Hair follicular keratinocyte (primary cell): ENCODE measurements around the gene CHAC2. TPM values are rescaled to one million over a fixed set of nuclear protein-coding genes. Genes with fewer than 3 reads are reported as not detected.

Experiments used
- total RNA-seq: library from RNA; depleted of rRNA; stranded (reverse); fragments of >200 nt; gene quantifications from 2 replicates; pipeline ENCODE4 v1.2.3, GENCODE V29; 2015

The CHAC2 gene
- total RNA-seq: 7.7 and 17.5 TPM in 2 replicates

DNA sequence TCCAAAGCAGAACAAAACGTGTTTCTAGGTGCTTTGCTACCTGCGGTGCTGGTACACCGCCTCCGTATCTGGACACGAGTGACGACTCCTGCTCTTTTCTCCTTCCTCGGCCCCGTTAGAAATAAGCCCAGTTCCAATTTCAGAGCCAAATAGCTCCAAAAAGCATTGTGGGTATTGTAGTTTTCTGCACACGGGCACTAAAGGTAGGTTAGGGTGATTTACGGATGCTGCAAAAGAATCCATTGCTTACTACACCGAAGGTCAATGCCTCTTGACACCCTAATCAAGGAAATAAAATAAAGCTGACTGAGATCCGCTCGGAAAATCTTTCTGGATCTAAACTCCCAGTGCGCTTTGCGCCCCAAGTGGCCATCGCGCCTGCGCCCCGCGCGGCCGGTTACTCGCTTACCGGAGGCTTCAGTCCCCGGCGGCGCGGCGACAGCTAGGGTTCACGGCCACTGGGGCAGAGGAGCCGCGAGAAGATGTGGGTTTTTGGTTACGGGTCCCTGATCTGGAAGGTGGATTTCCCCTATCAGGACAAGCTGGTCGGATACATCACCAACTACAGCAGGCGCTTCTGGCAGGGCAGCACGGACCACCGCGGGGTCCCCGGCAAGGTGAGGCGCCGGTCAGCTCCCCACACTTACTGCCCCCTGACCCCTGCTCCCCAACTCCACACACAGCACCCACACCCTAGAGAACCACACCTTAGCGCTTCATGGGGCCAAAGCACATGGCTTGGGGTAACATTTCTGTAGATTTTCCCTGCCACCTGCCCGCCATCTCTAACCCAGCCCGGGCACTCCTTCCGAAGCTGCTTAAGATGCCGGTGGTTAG lies at the start of gene CHAC2:
Gene CHAC2 (plus strand): TSS at position 400 of the 837 bp plus-strand sequence. CDS start 83 bp downstream, at position 483.

DNA sequence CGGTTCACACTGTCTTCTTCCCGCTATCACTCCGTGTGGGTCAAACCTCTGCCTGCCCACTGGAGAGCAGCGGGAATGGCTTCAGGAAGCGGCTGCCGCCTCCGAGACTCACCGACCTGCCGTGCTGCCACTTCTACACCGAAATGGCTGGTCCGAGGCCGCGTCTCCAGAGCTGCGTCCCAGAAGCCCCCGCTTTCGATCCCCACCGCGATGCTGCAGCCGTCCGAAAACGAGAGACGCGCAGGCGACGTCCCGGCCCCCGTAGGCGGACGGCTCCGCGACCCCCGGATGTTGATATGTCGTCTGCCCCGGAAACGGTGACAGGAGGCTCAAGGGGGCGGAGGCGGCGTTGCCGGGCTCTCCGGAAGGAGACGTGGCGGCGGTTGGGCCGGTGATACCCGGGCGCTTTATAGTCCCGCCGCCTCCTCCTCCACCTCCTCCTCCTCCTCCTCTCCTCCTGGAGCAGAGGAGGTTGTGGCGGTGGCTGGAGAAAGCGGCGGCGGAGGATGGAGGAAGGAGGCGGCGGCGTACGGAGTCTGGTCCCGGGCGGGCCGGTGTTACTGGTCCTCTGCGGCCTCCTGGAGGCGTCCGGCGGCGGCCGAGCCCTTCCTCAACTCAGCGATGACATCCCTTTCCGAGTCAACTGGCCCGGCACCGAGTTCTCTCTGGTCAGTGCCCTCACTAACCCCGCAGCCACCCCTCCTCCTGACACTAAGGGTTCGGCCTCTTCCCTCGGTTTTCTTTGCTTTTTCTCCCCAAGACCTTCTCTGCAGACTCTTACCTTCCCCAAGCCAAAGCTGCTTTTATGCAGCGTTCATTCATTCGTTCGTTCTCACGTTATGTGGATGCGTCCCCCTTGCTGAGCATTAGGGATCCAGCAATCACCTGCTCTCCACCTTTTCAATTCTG lies 19.4 kb downstream of the CHAC2 start, which contains the start of the genes ASB3 and ERLEC1:
Gene ASB3 (minus strand): TSS at position 249 of the 909 bp plus-strand sequence. CDS start 21,381 bp downstream, outside the sequence.
Gene ERLEC1 (plus strand): TSS at position 340 of the 909 bp plus-strand sequence. CDS start 167 bp downstream, at position 507.

Other genes starting within 250 kb of the CHAC2 start
- 8.0 and 13.2 TPM in 2 replicates for gene ASB3, start 19.1 kb downstream of the CHAC2 start, total RNA-seq
- 53.3 and 60.8 TPM in 2 replicates for gene ERLEC1, start 19.2 kb downstream of the CHAC2 start, total RNA-seq
- 0.15 and 0.62 TPM in 2 replicates for gene GPR75, start 92.2 kb downstream of the CHAC2 start, total RNA-seq
- gene PSME4, start 203.2 kb downstream of the CHAC2 start, total RNA-seq: 42.4 and 50.0 TPM in 2 replicates